DMS79 treated with DMSO at 0.1 percent for 48 hours (cell line): ENCODE measurements around the gene TMEM254.
"Not testable (repeated sequence)": the region's sequence is repeated elsewhere in the genome, so short reads cannot be mapped to it uniquely, and the experiment has no call there.

Experiments used
- DNase-seq: peaks from one replicate; lab custom pipeline; 2025; lab: John Stamatoyannopoulos, UW

Gene TMEM254

DNA sequence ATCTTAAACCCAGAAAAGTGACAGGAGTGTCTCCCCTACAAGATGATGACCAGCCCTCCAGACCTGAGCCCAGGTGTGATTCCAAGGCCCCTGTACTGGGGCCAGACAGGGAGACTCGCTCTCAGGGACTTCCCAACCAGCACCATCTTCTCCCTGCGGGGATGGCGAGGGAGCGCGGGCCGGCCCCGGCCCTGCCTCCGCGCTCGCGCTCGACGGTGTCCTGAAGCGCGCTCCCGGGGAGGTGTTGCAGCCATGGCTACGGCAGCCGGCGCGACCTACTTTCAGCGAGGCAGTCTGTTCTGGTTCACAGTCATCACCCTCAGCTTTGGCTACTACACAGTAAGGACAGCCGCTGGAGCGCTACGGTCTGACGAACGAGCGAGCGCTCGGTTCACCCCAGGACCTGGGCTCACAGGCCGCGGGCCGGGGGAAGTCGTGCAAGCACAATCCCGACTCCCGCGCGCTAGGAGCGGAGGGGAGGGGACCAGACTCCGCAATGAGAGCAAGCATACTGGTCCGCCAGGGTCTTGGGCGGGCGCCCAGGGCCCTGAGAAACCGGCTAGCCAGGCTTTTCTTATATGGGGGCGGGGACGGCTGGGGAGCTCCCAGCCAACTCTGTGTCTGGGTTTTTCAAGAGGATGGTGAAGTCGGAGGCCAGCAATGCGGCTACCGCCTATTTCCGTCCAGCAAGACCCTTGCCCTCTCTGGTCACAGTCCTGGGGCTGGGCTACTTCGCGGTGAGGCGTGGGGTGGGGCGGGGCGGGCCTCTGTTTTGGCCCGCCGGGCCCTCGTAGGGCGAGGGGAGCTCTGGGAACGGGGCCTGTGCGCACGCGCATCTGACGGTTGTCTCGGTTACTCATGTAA, at the start of gene TMEM254:
Gene TMEM254, plus strand, starts transcription at position 218 of the 864 bp plus-strand sequence. Its CDS starts 35 bp downstream, at position 253.
- peak; percentile 60 for DNase-seq

DNA sequence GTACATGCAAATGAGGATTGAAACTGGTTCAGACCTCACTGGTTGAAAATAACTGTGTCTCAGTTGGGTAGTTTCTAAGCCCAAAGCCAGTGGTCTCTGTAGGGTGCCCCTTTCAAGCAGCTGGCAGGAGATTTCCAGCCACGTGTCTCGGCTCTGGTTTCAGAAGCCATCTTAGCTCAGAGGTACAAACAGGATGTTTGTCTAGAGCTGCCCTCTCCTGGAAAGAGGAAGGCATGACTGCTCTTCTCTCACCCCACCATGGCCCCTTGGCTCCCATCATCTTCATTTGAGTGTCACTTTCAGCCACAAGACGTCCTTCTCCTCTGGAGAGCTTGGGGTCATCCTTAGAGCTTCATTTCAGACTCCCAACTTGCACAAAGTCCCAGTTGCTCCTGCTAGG, 49.3 kb upstream of the TMEM254 start:
- not testable (repeated sequence) for DNase-seq

GRCh38 chr10:80029865-80030264, 48.6 kb upstream of the TMEM254 start:
- DNase-seq, result not testable (repeated sequence)

DNA sequence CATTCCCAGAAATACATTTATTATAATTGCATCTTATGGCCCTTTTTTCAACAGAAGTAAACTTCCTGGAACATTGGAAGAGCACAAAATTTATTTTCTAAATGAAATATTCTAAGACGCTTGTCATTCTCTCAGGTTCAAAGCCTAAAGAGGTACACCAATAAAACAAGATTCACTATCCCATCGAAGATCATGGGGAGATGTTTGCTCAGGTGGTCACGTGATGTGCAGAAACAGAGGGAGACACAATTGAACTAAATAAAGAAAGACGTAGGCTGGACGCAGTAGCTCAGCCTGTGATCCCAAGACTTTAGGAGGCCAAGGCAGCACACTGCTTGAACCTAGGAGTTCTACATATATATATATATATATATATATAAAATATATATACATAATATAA, 46.0 kb upstream of the TMEM254 start:
- DNase-seq, result no peak

GRCh38 chr10:80034766-80035165, 43.7 kb upstream of the TMEM254 start:
- not testable (repeated sequence) for DNase-seq

DNA sequence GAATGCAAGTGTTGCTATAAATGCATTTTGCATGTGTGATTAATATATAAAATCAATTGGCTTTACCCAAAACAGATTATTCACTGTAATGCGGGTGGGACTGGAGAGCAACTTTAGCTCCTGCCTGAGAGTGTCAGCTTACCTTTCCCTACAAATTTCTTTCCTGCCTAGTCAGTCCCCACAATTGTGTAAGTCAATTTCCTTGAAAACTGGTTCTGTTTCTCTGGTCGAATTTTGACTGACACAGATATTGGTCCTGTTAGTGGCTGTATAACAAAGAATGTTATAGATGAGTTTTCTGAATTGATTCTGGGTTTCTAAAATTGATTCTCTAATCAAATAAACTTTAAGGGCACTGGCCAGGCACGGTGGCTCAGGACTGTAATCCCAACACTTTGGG, 43.0 kb upstream of the TMEM254 start:
- DNase-seq, result not testable (repeated sequence)

DNA sequence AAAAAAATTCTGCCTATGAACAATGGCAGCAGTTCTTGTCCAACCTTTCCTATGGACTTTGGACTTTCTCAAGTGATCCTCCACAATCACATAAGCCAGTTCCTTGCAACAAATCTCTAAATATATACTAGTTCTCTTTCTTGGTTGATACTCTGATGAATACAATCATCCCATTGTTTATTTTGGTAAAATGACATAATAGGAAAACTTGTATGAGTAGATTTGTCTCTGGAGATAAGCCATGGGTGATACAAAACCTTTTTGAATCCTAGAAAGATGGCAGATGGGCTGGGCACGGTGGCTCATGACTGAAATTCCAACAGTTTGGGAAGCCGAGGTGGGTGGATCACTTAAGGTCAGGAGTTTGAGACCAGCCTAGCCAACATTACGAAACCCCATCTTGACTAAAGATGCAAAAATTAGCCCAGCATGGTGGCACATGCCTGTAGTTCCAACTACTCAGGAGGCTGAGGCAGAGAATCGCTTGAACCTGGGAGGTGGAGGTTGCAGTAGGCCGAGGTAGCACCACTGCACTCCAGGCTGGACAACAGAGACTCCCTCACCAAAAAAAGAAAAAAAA, 41.5 kb upstream of the TMEM254 start:
- DNase-seq, result not testable (repeated sequence)

GRCh38 chr10:80038226-80038625, 40.2 kb upstream of the TMEM254 start:
- DNase-seq, result not testable (repeated sequence)

GRCh38 chr10:80041162-80041561, 37.3 kb upstream of the TMEM254 start:
- DNase-seq, result no peak

- DNase-seq, result not testable (repeated sequence)
Measured at GRCh38 chr10:80044935-80045334, 33.5 kb upstream of the TMEM254 start.

- DNase-seq, result peak; percentile 17
Measured at GRCh38 chr10:80046629-80047441, 31.6 kb upstream of the TMEM254 start.

DNA sequence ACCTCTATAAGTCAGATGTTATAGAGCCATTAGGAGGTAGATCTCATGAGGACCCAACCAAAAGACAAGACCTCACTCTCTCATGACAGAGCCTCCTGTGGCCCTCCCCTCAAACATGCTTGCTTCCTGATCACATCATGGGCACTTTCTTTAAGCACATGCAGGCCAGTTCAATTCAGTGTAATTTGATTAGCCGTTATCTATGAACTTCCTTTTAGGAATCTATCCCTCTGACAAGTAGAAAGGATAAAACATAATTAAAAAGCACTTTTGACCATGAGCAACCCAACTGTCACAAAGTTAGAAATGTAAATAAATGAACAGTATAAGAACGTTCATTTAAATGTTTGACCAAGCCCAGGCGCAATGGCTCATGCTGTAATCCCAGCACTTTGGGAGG, 27.7 kb upstream of the TMEM254 start:
- no peak for DNase-seq

- no peak for DNase-seq
Measured at GRCh38 chr10:80051993-80052392, 26.5 kb upstream of the TMEM254 start.

DNA sequence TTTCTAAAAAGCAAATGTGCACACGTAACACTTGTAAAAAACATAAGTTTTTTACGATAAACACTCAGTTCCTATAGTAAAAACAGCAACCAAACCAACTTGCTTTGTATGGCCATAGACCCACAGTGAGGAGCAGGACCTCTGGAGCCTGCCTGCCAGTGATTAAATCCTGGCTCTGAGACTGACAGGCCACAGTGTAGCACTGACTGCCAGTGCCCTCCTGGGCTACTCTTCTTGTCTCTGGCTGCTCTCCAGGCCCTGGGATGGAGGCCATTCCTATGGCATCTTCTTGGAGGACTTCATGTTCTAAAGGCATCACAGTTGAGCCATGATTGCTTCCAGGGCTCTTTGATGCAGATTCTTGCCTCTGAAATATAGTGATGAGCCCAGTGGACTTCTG, 22.7 kb upstream of the TMEM254 start:
- no peak for DNase-seq

DNA sequence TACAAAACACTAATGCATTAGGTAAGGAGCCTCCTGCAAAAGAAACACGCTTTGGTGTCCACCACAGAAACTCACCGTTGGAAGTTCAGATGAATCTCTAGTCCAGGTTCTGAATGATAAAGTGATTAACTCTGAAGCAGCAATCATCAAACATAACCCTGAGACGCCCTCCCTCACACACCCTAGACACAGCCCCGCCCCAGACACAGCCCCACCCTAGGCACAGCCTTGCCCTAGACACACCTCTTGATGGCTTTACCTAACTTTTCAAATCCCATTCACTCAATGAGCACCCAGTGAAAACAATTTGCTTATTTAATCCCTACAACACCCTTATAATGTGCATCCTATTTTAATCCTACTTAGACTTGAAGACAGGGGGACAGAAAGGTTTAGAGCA, 21.3 kb upstream of the TMEM254 start:
- DNase-seq, result no peak

DNA sequence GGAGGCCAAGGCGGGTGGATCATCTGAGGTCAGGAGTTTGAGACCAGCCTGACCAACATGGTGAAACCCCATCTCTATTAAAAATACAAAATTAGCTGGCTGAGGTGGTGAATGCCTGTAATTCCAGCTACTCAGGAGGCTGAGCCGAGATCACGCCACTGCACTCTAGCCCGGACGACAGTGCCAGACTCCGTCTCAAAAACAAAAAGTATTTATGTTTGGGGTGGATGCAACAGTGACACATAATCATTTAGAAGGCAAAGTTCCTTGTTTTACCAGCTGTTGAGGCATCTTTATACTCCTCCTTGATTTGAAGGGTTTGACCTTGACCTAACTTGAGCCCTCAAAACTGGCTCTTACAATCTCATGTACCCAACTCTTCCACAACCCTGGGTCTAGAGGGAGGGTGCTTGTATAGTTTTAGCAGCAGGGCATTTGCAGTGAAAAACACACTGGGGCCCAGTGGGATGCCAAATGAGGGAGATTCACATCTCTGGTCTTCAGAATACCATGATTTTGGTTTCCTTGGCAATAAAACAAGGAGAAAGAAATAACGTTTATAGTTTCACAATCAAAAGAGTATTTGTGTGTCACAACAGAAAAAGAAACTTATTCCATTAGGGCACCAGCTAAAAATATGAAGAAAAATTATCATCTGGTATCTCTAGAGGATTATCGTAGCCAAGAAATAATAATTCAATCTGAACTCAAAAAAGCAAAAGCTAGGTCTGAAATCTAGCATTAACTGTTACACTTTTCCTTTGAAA, 14.2 kb upstream of the TMEM254 start:
- no peak for DNase-seq

DNA sequence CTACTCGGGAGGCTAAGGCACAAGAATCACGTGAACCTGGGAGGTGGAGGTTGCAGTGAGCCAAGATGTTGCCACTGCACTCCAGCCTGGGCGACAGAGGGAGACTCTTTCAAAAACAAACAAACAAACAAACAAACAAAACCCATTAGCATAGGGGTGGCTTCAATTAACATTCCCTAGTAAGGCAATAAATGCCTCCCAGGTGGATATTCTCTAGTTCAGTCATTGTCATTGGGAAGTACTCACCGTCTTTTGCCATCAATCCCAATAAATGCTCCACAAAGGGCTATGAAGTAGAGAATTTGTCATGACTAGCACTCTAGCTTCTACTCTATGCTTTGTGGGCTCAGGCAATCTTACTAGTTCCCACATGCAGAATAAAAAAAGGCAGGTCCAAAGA, 11.7 kb upstream of the TMEM254 start:
- no peak for DNase-seq

DNA sequence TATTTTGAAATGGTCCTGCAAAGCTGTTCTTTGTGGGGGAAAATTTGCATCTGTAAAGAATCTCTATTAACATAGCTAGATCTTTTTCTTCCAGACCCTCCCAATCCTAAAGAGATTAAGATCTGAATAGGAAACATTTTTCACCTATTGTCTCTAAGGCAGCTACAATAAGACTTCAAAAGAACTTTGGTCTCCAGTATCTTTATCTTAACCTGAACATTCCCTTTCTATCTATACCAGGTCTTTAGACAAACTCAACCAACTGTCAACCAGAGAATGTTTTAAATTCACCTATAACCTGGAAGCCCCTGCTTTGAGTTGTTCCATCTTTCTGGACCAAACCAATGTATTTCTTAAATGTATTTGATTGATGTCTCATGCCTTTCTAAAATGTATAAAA, 10.6 kb upstream of the TMEM254 start:
- DNase-seq, result not testable (repeated sequence)

- DNase-seq, result no peak
Measured at GRCh38 chr10:80068270-80068669, 10.2 kb upstream of the TMEM254 start.

- DNase-seq, result no peak
Measured at GRCh38 chr10:80070057-80070456, 8.4 kb upstream of the TMEM254 start.

- no peak for DNase-seq
Measured at GRCh38 chr10:80072584-80072983, 5.9 kb upstream of the TMEM254 start.

DNA sequence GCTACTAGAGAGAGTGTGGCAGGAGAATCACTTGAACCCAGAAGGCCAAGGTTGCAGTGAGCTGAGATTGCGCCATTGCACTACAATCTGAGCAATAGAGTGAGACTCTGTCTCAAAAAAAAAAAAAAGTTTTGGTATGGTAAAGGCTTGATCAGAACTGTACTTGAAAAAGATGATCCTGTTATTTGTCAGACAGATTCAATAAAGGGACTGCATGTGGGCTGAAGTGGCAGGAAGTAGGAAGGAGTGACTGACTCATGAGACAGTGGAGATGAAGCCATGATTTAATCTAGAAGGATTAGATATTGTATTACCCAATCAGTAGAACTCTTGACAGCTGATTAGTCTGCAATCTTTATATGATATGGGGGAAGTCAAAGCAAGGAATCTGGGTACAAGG, 2.7 kb upstream of the TMEM254 start:
- no peak for DNase-seq
